ENCODE measurements around the gene CACNA2D1.

GRCh38 chr7:82028097-82028496 is 415.5 kb downstream of the CACNA2D1 start:
- no peak for TF ChIP-seq CTCF (IDR thresholded peaks at IDR 0.05)
- no peak for TF ChIP-seq POLR2A (IDR thresholded peaks at IDR 0.05)
